Mucosa of gallbladder (tissue), 1 donor: ENCODE results near the gene ZDHHC18. TPM values are rescaled to one million over a fixed set of nuclear protein-coding genes. Genes with fewer than 3 reads are reported as not detected.
"Not testable (repeated sequence)": the region's sequence is repeated elsewhere in the genome, so short reads cannot be mapped to it uniquely, and the experiment has no call there.

Experiments
- DNase-seq: peaks from one replicate; pipeline ENCODE4 v3.0.0-alpha.2; 2020; ENCODE audit warnings: low spot score
- total RNA-seq: library from RNA; stranded (reverse); gene quantifications from one replicate; pipeline ENCODE4 v1.2.1, GENCODE V29; 2021
- donor health status: DM: no; HTN: no; CAD: no.

ZDHHC18 gene
- total RNA-seq, 1 donor from 2014 or later, result 20.4 TPM

DNA sequence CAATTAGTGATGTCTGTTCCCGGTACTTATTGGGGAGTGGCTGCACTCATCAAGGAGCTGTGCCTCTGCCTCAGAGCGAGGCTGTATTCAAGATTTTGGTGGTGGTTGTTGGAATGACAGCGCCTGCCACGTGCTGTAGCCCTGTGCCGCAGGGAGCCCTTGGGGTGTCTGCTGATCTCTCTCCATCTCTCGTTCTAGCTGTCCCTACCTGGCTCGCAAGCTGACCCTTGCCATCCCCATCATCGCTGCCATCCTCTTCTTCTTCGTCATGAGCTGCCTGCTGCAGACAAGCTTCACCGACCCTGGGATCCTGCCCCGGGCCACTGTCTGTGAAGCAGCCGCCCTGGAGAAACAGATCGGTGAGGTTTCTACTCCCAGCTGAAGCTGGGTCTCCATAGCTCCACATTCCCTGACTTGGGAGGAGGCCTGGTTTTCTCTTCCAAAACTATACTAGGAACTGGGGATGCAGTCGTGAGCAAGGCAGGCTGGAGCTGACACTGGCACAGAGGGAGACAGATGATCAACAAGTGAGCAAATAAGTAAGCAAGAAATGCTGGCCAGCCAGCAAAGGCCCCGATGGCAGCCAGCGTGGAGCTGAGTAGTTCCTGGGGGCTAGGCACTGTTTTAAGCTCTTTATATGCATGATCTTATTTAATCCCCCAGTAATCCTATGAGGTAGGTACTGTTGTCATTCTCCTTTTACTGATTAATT lies 5.9 kb downstream of the ZDHHC18 start:
- no peak for DNase-seq

GRCh38 chr1:26833432-26834405 lies 7.2 kb downstream of the ZDHHC18 start:
- peak; percentile 44 for DNase-seq

GRCh38 chr1:26837665-26838064 lies 11.2 kb downstream of the ZDHHC18 start:
- DNase-seq, result not testable (repeated sequence)

GRCh38 chr1:26838474-26839338 lies 12.2 kb downstream of the ZDHHC18 start:
- DNase-seq, result no peak

- no peak for DNase-seq
Measured at GRCh38 chr1:26839339-26839722, 12.8 kb downstream of the ZDHHC18 start.

GRCh38 chr1:26839779-26840178 lies 13.3 kb downstream of the ZDHHC18 start:
- DNase-seq, result no peak

DNA sequence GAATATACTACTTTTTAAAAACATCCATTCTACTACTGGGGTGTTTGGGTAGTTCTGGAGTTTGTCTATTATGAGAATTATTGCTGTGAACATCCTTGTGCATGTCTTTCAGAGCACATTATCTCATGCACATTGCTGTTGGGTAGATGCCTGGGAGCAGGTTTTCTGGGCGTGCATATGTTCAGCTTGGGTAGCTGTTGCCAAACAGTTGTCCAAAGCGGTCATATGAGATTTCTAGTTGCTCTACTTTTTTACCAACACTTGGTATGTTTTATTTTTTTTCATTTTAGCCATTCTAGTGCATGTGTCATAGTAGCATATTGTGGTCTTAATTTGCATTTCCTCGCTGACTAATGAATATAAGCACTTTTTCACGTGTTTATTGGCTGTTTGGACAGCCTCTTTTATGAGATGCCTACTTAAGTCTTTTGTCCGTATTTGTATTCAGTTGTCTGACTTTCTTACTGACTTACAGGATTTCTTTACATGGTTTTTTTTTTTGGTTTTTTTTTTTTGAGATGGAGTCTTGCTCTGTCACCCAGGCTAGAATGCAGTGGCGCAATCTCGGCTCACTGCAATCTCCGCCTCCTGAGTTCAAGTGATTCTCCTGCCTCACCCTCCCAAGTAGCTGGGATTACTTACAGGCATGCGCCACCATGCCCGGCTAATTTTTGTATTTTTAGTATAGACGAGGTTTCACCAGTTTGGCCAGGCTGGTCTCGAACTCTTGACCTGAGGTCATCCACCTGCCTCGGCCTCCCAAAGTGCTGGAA lies 18.1 kb downstream of the ZDHHC18 start:
- DNase-seq, result no peak

GRCh38 chr1:26847826-26848225 lies 21.3 kb downstream of the ZDHHC18 start:
- not testable (repeated sequence) for DNase-seq

DNA sequence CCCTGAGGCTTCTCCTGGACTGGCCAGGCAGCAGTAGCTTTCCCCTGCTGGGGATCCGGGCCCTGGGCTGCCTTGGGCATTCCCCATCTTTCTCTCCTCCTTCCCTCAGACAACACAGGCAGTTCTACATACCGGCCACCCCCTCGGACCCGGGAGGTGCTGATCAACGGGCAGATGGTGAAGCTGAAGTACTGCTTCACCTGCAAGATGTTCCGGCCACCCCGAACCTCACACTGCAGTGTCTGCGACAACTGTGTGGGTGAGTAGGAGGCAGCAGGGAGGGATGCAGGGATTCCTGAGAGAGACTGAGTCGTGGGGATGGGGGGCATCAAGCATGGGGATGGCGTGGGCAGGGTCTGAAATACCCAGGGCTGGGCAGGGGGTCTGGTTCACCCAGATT lies 22.0 kb downstream of the ZDHHC18 start:
- DNase-seq, result no peak

GRCh38 chr1:26848941-26849774 lies 22.7 kb downstream of the ZDHHC18 start:
- DNase-seq, result peak; percentile 82

- DNase-seq, result no peak
Measured at GRCh38 chr1:26851106-26851684, 24.7 kb downstream of the ZDHHC18 start.

DNA sequence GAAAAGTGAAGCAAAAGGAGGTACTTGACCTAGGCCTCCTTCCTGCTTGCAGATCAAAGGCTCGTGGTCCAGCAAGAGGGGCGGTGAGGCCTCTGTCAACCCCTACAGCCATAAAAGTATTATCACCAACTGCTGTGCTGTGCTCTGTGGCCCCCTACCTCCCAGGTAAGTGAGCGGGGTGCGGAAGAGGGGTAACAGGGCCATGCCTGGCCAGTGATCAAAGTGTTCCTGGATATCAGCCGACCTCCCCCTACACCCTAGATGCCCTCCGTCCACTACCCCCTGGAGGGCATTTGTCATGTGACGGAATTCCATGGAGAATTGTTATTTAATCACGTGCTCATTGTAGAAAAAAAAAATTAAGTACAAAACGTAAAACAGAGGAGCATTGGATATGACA lies 26.2 kb downstream of the ZDHHC18 start:
- no peak for DNase-seq

- DNase-seq, result peak; percentile 85
Measured at GRCh38 chr1:26853156-26853555, 26.7 kb downstream of the ZDHHC18 start.

DNA sequence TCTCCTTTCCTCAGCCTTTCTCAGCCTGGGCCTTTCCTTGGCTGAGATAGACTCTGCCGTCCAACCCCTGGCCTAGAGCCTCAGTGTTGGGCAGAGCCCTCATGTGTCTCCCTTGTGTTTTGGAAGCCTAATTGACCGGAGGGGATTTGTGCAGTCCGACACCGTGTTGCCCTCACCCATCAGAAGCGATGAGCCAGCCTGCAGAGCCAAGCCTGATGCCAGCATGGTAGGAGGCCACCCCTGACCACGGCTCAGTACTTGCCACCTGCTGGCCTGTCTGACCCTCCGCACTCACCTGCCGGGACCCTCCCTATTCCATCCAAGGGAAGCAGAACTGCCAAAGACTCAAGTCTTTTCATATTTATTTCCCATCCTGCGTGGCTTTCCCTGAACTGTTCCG lies 27.1 kb downstream of the ZDHHC18 start:
- no peak for DNase-seq

DNA sequence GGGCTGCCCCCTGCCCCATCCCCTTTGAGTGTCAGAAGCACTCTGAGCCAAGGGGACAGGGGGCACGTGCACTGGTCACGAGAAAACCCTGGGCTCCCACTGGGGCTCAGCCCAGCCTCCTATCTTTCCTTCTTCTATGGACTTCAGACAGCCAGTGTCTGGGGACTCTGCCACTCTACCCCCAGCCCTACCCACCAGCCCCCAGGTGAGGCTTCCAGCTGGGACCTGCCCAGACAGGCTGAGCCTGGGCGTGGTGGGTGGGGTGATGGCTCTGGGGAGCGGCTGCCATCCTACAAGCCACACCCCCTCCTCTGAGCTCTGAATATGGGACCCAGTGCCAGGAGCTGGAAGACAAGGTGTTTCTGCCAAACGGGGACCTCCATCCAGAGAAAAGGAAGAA lies 28.4 kb downstream of the ZDHHC18 start:
- no peak for DNase-seq

- DNase-seq, result no peak
Measured at GRCh38 chr1:26855636-26856035, 29.1 kb downstream of the ZDHHC18 start.

DNA sequence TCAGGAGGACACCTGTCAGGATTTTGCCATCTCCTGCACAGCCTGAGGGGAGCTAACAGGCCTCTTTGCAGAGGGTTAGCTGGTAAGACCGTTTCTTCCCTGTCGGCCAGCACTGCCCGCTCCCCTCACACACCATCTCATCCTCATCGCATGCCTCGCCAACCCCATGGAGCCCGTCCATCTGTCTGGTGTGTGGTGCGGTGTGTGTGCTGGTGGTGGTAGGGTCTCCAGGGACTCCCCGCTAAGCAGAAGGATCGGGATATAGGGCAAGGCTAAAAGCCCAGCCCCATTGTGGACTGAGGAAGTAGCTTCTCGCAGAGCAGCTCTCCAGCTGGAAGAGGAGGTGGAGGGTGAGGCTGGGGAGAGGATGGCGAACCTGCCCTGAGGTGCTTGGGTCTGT lies 29.7 kb downstream of the ZDHHC18 start:
- DNase-seq, result no peak

DNA sequence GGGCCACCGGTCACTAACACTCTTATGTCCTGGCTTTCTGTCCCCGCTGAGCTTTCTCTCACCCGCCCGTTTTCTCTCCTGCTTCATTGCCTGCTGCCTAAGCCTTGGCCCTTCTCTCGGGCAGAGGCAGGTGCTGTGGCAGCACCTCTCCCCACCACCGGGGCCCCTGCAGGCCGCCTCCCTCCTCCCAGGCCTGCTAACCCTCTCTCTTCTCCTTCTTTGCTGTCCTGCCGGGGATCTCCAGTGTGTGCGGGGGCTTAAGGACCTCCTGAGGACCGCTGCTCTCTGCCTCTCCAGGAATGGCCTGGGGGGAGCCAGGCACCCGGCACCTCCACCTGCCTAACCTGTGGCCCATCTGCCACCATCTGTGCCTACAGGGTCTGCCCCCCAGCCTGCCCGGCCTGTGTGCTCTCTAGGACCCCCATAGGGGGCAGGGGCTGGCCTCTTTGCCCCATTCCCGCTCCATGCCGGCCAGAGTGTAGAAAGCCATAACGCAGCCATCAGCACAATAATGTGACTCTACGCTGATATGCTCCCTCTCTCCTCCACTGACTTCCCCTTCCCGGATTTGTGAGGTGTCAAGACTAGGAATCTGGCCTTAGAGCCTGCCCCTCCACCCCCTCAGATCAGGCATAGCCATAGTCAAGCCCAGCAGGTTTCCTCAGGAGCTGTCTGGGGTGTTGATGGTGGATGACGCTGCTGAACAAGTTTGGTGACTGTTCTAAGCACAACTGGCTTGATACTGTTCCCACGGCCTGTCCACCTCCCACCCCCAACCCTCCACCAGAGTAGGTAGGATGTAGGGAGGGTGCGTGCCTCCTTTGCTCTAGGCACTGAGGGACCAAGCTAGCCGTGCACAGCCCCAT lies 30.3 kb downstream of the ZDHHC18 start:
- no peak for DNase-seq
